Adrenal gland (tissue), 12 donors: Measurements from ENCODE around the gene POU2F3. TPM values are rescaled to one million over a fixed set of nuclear protein-coding genes. Genes with fewer than 3 reads are reported as not detected.
"Not testable (repeated sequence)": the region's sequence is repeated elsewhere in the genome, so short reads cannot be mapped to it uniquely, and the experiment has no call there.

ENCODE experiments used
- DNase-seq, 7 donors: peaks; one replicate each; pipeline ENCODE4 v3.0.0-alpha.2; 2019 to 2020
- H3K27ac ChIP-seq, 5 donors: fragments of 200-600 bp; sonication (generic) in 4 of 5; 1 replicate in 3 of 5; 2 replicates in 2 of 5; pipeline versions ENCODE4 v1.5.1 to v1.8.0; 2016 to 2020; ENCODE audit warnings: mild to moderate bottlenecking in 1 of 5
- H3K27me3 ChIP-seq: fragments of 200-600 bp; 2 replicates; pipeline ENCODE4 v1.8.0; 2021
- H3K36me3 ChIP-seq, 2 donors: fragments of 200-600 bp; replicated peaks in 1 of 2; 1 replicate in 1 of 2; 2 replicates in 1 of 2; pipeline versions ENCODE4 v1.5.1 to v1.8.0; 2018 to 2022
- H3K4me1 ChIP-seq, 2 donors: fragments of 200-600 bp; replicated peaks in 1 of 2; 1 replicate in 1 of 2; 2 replicates in 1 of 2; pipeline versions ENCODE4 v1.5.1 to v1.8.0; 2018 to 2021
- H3K4me3 ChIP-seq, 4 donors: fragments of 200-600 bp; sonication (generic) in 3 of 4; one replicate each; pipeline ENCODE4 v1.5.1; 2016 to 2018
- H3K9me3 ChIP-seq, 3 donors: fragments of 200-600 bp; sonication (generic) in 1 of 3; replicated peaks in 1 of 3; 1 replicate in 2 of 3; 2 replicates in 1 of 3; pipeline versions ENCODE4 v1.5.1 to v1.8.0; 2016 to 2021
- CTCF ChIP-seq, 6 experiments: fragments of 450-650 bp in 4 of 6; fragments of 200-600 bp in 2 of 6; sonication (generic) in 1 of 6; IDR thresholded peaks; 1 replicate in 5 of 6; 2 replicates in 1 of 6; pipeline versions ENCODE4 v1.5.1 to v1.8.0; 2016 to 2021; ENCODE audit warnings: antibody characterized with exemption in 6 of 6, mild to moderate bottlenecking in 2 of 6, moderate library complexity in 1 of 6
- POLR2A ChIP-seq, 2 donors: fragments of 450-650 bp; IDR thresholded peaks; one replicate each; pipeline ENCODE4 v1.6.1; 2017; ENCODE audit warnings: antibody characterized with exemption in 2 of 2, mild to moderate bottlenecking in 2 of 2, moderate library complexity in 1 of 2
- WGBS, 4 donors: extraction: QIAGEN DNeasy Blood & Tissue Kit in 2 of 4; methylation state at CpG; one replicate each; pipeline versions ENCODE4 v1.1.5 to v1.1.7; 2013 to 2017; 5-methylcytosine and 5-hydroxymethylcytosine counted together
- intact Hi-C, 2 donors: fragments of 100-400 bp; cut with DNase I; formaldehyde crosslinking; loops; one replicate each; pipeline versions ENCODE4 v1.14.1 to v1.15.0; 2022 to 2023
- polyA plus RNA-seq, 3 donors: library from polyadenylated mRNA; stranded (reverse); fragments of 200-250 nt in 2 of 3; fragments of 350-450 nt in 1 of 3; fragmentation: Illumina TruSeq in 1 of 3; extraction: RNeasy Lipid Tissue Mini Kit (QIAGEN cat#74804) in 1 of 3; gene quantifications; one replicate each; pipeline ENCODE4 v1.2.3, GENCODE V29; 2013 to 2014
- total RNA-seq, 9 donors: library from RNA; depleted of rRNA in 4 of 9; stranded (reverse); fragments of >200 nt in 4 of 9; fragments of 120-200 nt in 1 of 9; fragmentation: NEBNext Ultra II Directional in 1 of 9; extraction: Animal tissue kit (Norgen Biotek cat#: 25700) in 1 of 9; gene quantifications; one replicate each; pipeline versions ENCODE4 v1.1.0 to v1.2.4, GENCODE V29; 2013 to 2023
- donor health status: healthy with polysubstance abuse.
- donor health status: Bipolar disorder and iron deficiency.
- donor health status: DM: yes; HTN: yes; CAD: no.
- donor health status: DM: no; HTN: no; CAD: no.
- donor health status: DM: no; HTN: no; CAD: no.
- donor health status: DM: yes; HTN: yes; CAD: no.

POU2F3 gene
- total and polyA plus RNA-seq, 12 donors = 0.07 to 1.4 (median 0.17) TPM; not detected in 3

GRCh38 chr11:120248551-120249278 is 8.8 kb downstream of the POU2F3 start:
- Histone ChIP-seq H3K36me3 (no peaks in the 10 kb centered on the region), H3K9me3 (no peaks in the 10 kb centered on the region), H3K27ac (no peak overlapping the region), H3K4me3 (no peak overlapping the region), H3K27me3 (no peaks in the 10 kb centered on the region), H3K4me1 (no peaks in the 10 kb centered on the region)
- TF ChIP-seq POLR2A (IDR thresholded peaks at IDR 0.05) (no peak), CTCF (IDR thresholded peaks at IDR 0.05) (no peak)
- DNase-seq = no peak
- 55 to 67% (median 60%) methylated on average over 9 of the region's 9 CpGs for WGBS, 4 donors
- intact Hi-C loops = no loop called here

GRCh38 chr11:120249279-120250262 is 9.6 kb downstream of the POU2F3 start:
- H3K27me3 ChIP-seq = no peaks in the 10 kb centered on the region
- H3K27ac ChIP-seq = no peak overlapping the region
- H3K36me3 ChIP-seq = no peaks in the 10 kb centered on the region
- DNase-seq = no peak
- H3K4me1 ChIP-seq = no peaks in the 10 kb centered on the region
- 73 to 82% (median 77%) methylated on average over 8 of the region's 8 CpGs for WGBS, 4 donors
- intact Hi-C loops = no loop called here
- TF ChIP-seq POLR2A (IDR thresholded peaks at IDR 0.05) = no peak
- TF ChIP-seq CTCF (IDR thresholded peaks at IDR 0.05) = no peak
- H3K4me3 ChIP-seq = no peak overlapping the region
- H3K9me3 ChIP-seq = no peaks in the 10 kb centered on the region

- H3K36me3 ChIP-seq, DNase-seq, H3K4me1 ChIP-seq, H3K9me3 ChIP-seq, H3K4me3 ChIP-seq, H3K27ac ChIP-seq, intact Hi-C loops, H3K27me3 ChIP-seq: not testable (repeated sequence)
- 91 to 93% (median 92%) methylated on average over 13 of the region's 13 CpGs for WGBS, 4 donors
Observed at GRCh38 chr11:120253377-120253776, 13.4 kb downstream of the POU2F3 start.

GRCh38 chr11:120254788-120255518 is 15.0 kb downstream of the POU2F3 start:
- intact Hi-C loops = no loop called here
- 14 to 22% (median 18%) methylated on average over 13 of the region's 13 CpGs for WGBS, 4 donors
- H3K27me3 ChIP-seq = peaks cover 2% of the 10 kb centered on the region
- H3K36me3 ChIP-seq = no peaks in the 10 kb centered on the region
- DNase-seq = no peak
- H3K4me3 ChIP-seq = no peak overlapping the region
- H3K4me1 ChIP-seq = no peaks in the 10 kb centered on the region
- H3K27ac ChIP-seq = no peak overlapping the region
- H3K9me3 ChIP-seq = no peaks in the 10 kb centered on the region
- TF ChIP-seq CTCF (IDR thresholded peaks at IDR 0.05) (no peak), POLR2A (IDR thresholded peaks at IDR 0.05) (no peak)
